Erythroblast (primary cell): ENCODE data around the gene RNASE7.

ENCODE experiments used
- GATA1 ChIP-seq: IDR thresholded peaks from 2 replicates; pipeline ENCODE4 v1.6.1; 2011; ENCODE audit warnings: low read depth, mild to moderate bottlenecking, control low read depth, low read length, moderate library complexity
- POLR2A ChIP-seq: IDR thresholded peaks from 2 replicates; pipeline ENCODE4 v1.6.1; 2011; ENCODE audit warnings: mild to moderate bottlenecking, low read length

DNA sequence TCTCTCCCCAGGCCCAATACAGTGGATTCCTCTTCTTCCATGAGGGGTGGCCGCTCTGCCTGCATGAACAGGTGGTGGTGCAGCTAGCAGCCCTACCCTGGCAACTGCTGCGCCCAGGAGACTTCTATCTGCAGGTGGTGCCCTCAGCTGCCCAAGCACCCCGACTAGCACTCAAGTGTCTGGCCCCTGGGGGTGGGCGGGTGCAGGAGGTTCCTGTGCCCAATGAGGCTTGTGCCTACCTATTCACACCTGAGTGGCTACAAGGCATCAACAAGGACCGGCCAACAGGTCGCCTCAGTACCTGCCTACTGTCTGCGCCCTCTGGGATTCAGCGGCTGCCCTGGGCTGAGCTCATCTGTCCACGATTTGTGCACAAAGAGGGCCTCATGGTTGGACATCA lies 31.8 kb downstream of the RNASE7 start:
- TF ChIP-seq POLR2A (no peak), GATA1 (no peak)
